GM12873 (cell line): ENCODE measurements around the gene TIAM2.

Experiments used
- TF ChIP-seq, protein P1 (sequence below): IDR thresholded peaks from 2 replicates; pipeline ENCODE4 v1.5.1; 2012; ENCODE audit warnings: low read depth, mild to moderate bottlenecking, moderate library complexity, low read length, control low read depth; ENCODE audit not compliant: insufficient read depth; ENCODE audit errors: missing control alignments

TIAM2 gene

DNA sequence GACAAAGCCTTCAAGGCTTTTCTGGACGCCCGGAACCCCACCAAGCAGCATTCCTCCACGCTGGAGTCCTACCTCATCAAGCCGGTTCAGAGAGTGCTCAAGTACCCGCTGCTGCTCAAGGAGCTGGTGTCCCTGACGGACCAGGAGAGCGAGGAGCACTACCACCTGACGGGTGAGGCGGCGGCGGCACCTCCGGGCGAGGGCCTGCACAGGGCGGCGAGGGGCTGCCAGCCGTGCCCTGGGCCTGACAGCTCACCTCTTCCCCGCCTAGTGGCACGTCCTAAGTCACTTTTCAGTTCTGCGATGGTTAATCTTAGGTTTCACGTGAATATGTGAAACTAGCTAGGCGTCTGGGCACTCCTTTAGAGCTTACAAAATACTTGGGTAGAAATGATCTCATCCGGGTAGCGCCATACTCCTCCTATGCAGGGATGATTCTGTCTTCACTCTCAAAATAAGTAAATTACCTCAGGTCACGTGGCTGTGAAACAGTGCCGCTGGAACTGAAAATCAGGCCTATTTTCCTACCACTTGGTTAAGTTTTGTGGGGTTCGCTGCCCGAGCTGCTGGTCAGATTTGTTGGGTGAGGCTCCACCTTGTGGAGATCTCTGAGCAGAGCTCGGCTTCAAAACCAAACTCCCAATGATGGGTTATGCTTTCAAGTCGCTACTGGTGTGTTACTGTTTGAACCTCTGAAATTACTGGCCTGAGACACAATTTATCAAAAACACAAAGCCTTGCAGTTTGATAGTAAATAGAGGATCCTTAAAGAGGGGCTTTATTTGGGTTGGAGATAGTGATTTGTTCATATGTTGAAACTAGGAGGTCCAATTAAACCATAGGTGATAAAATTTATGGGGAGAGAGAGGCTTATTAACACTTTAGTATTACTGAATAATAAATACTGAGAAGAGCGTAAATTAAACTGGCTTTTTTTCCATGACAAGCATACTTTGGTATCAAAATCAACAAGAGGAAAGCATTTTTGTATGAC, 253.2 kb downstream of the TIAM2 start:
- TF ChIP-seq, protein P1, sequence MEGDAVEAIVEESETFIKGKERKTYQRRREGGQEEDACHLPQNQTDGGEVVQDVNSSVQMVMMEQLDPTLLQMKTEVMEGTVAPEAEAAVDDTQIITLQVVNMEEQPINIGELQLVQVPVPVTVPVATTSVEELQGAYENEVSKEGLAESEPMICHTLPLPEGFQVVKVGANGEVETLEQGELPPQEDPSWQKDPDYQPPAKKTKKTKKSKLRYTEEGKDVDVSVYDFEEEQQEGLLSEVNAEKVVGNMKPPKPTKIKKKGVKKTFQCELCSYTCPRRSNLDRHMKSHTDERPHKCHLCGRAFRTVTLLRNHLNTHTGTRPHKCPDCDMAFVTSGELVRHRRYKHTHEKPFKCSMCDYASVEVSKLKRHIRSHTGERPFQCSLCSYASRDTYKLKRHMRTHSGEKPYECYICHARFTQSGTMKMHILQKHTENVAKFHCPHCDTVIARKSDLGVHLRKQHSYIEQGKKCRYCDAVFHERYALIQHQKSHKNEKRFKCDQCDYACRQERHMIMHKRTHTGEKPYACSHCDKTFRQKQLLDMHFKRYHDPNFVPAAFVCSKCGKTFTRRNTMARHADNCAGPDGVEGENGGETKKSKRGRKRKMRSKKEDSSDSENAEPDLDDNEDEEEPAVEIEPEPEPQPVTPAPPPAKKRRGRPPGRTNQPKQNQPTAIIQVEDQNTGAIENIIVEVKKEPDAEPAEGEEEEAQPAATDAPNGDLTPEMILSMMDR, result peak; percentile 74

DNA sequence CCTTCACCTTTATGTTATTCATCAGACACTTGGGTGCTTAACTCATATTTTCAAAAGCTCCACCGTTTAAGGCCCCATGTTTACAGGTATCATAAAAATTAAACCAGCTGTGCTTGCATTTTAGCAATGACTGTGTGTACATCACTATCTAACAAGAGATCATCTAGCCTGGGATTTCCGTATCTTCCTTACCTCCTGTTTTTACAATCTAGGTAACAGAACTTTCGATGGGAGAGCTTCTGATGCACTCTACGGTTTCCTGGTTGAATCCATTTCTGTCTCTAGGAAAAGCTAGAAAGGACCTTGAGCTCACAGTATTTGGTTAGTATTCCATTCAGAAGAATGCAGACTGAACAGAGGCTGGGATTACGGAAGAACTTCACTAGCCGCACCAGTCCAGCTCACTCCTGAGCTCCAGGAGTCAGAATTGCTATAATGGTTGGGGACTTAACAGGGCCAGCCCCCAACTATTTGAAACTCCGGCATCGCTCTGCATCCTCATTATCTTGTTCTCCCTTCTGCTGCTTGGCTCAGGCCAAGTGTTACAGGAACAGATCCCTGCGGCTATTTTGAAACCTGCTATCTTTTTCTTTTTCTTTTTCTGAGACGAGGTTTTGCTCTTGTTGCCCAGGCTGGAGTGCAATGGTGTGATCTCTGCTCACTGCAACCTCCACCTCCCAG, 255.7 kb downstream of the TIAM2 start:
- TF ChIP-seq, protein P1, result no peak

DNA sequence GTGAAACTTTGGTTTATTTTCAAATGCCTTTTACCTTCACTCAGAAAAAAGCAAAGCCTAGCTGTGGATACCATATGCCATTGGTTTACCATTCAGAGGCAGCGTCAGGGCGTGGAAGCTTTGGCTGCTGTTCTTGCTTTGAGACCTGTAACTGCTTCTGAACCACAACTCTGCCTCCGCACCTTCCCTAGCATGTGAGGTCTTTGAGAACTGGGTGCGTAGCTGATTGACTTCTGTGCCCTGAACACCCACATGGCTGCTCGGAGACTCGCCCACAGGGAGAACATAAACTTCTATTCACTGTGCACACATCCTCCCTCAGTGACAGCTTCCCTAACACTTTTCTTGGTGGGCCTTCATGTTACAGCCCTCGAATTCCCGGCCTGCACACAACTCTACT, 257.5 kb downstream of the TIAM2 start:
- TF ChIP-seq, protein P1, result no peak

DNA sequence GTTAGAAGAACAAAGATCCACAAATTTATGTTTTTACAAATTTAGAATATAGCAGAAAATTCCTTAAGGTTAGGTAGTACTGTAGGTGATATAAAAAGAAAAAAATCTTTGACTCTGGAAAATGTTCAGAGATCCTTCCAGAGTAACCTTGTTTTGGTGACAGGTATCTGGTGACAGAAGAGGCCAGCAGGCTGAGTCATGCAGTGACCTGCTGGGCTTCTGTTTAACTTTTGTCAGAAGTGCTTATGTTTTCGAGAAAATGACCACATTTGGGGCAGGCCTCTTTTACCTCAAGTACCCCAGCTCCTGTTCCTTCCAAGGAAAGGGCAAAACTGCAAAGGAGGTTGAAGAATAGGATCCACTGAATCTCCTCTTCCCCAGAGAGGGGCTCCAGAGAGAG, 258.2 kb downstream of the TIAM2 start:
- TF ChIP-seq, protein P1, result no peak

DNA sequence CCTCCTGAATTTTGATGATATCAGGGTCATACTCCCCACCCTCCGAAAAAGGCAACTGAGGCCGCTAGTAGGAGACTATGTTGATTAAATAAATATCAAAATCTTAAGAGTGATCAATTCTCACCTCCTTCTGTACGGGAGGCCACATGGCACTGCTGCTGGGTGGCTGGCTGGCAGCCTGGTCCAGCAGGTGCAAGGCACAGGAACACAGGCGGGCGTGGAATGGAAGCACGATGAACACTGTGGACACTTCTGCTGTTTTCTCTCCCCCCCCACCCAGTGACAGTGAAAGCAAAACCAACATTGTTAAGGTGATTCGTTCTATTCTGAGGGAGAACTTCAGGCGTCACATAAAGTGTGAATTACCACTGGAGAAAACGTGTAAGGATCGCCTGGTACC, 259.0 kb downstream of the TIAM2 start:
- TF ChIP-seq, protein P1, result no peak

GRCh38 chr6:155256122-155256795, 261.1 kb downstream of the TIAM2 start:
- TF ChIP-seq, protein P1, result no peak

GRCh38 chr6:155257796-155258195, 262.7 kb downstream of the TIAM2 start:
- TF ChIP-seq, protein P1, result no peak
